GM19468 (cell line): ENCODE results near the gene BRINP2.

Experiments used
- ATAC-seq: cut with Tn5 transposase; IDR thresholded peaks from one replicate; pipeline ENCODE4 v1.9.1; 2021; ENCODE audit warnings: mild to moderate bottlenecking, moderate library complexity, moderate number of reproducible peaks; ENCODE audit not compliant: unreplicated experiment; ENCODE audit errors: extremely low read depth

Gene BRINP2, protein sequence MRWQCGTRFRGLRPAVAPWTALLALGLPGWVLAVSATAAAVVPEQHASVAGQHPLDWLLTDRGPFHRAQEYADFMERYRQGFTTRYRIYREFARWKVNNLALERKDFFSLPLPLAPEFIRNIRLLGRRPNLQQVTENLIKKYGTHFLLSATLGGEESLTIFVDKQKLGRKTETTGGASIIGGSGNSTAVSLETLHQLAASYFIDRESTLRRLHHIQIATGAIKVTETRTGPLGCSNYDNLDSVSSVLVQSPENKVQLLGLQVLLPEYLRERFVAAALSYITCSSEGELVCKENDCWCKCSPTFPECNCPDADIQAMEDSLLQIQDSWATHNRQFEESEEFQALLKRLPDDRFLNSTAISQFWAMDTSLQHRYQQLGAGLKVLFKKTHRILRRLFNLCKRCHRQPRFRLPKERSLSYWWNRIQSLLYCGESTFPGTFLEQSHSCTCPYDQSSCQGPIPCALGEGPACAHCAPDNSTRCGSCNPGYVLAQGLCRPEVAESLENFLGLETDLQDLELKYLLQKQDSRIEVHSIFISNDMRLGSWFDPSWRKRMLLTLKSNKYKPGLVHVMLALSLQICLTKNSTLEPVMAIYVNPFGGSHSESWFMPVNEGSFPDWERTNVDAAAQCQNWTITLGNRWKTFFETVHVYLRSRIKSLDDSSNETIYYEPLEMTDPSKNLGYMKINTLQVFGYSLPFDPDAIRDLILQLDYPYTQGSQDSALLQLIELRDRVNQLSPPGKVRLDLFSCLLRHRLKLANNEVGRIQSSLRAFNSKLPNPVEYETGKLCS

GRCh38 chr1:177170756-177171535, at the start of gene BRINP2:
Gene BRINP2, plus strand, starts transcription at chr1:177170958. Its CDS starts 58,919 bp downstream, at chr1:177229877.
- ATAC-seq = peak; percentile 30

- no peak for ATAC-seq
These were observed 48.1 kb upstream of the BRINP2 start for GRCh38 chr1:177122461-177123251.

GRCh38 chr1:177124577-177125278, 46.0 kb upstream of the BRINP2 start:
- ATAC-seq = no peak

DNA sequence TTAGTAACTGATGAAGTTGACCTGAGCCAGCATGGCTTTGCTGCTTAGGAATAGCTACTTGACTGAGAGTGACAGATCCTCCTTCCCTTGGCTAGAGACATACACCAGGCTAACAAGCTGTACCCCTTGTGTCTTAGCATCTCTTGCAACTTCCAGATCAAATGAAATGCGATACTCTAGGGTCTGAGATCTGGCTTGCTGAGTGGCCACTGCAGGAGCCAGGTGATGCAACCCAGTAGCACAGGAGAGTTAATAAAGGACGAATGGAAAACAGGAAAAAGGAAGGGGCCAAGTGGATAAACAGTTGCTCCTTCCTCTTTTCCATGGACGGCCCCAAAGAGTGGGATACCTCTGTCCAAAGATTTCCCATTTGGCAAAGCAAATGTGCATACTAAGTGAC, 44.5 kb upstream of the BRINP2 start:
- ATAC-seq = no peak

GRCh38 chr1:177128665-177129281, 42.0 kb upstream of the BRINP2 start:
- ATAC-seq = no peak

GRCh38 chr1:177130451-177130945, 40.3 kb upstream of the BRINP2 start:
- ATAC-seq = no peak

- ATAC-seq = no peak
These were observed 39.0 kb upstream of the BRINP2 start for GRCh38 chr1:177131723-177132122.

DNA sequence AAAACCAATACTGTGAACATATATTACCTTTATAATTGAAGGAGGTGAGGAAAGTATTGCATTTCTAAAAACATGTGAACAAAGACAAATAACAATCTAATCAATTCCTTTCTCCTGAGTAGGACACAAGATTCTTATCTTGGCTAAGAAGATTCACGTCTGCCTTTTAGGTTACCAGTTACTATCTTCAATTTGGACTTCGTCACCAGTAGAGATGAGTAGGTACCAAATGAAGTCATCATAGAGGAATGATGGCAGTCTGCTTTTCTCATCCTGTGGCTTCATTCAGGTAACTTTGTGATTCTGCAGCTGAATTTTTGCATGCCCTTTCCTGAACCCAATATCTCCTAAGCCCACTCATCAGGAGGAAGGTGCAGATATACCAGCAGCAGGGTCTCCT, 38.6 kb upstream of the BRINP2 start:
- no peak for ATAC-seq

- no peak for ATAC-seq
These were observed 36.7 kb upstream of the BRINP2 start for GRCh38 chr1:177133977-177134538.

DNA sequence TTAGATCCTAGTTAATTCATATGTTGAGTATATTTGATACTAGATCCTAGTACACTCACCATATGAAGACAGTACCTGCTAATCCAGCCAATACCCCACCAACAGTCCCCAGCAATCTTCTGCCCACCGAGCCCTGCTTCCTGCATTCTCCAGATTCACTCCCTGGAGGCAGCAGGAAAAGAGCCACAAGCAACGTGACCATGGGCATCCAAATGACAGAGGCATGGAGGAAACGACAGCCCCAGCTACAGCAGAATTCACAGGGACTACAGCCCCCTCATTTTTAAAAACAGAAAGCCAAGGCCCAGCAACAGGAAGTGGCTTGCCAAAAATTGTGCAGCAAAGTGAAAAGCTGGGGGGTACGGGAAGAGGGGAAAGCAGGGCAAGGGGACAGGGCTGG, 35.5 kb upstream of the BRINP2 start:
- ATAC-seq = no peak

GRCh38 chr1:177137814-177138213, 32.9 kb upstream of the BRINP2 start:
- no peak for ATAC-seq

DNA sequence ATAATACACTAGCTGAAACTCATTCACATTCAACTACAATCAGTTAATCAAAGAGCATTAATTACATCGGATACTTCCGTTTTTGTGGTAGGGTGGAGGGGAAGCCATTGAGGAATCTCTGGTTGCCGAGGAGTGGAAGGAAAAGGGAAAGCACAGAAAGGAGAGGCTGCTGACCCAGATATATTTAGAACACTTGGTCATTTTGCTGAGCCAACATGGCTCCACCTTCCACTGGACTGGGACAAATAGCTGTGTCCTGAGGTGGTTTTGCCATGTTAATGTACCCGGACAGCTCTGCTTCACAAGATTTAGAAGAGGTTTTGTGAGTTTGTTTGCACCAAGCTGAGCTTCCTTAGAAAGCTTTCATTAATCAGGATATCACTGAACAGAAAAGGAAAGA, 32.4 kb upstream of the BRINP2 start:
- ATAC-seq = no peak

GRCh38 chr1:177142010-177142409, 28.7 kb upstream of the BRINP2 start:
- no peak for ATAC-seq

DNA sequence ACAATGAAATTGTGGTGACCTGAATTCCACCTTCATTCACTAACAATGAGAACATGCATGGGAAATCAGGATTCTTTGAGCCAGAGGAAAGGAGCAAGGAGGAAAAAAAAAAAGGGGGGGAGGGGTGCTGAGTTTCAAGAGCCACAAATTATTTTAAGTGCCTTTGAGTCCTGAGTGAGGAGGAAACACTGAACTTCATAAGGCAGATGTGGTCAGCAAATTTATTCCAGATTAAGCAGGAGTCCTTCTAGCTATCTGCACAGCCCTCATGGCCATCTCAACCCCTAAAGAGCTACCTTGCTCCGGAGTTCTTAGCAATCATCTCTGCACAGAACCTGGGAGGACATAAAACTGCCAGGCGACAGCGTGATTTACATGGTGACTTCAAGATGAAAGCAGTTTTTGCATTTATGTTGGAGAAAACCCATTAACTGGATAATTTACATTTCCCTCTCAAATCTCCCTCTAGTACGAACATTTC, 27.9 kb upstream of the BRINP2 start:
- ATAC-seq = no peak

GRCh38 chr1:177145106-177146070, 25.4 kb upstream of the BRINP2 start:
- ATAC-seq = no peak

DNA sequence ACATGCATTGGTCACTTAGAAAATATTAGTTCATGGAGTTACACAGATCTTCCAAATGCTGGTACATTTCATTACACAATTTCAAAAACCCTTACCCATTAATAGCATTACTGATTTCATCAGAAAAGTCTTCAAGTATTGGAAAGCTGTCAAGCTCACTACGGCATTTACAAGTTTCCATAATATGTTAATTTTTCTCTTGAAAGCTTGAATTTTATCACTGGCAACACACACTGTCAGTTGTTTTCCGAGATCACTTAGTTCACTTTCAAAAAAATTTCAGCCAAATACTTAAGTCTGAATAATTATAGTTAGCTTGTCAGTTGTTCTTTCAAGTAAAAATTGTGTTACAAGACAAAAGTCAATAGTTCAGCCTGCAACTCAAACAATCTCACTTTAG, 24.3 kb upstream of the BRINP2 start:
- ATAC-seq = no peak

- no peak for ATAC-seq
These were observed 8.5 kb upstream of the BRINP2 start for GRCh38 chr1:177162243-177162642.
